DMS79 treated with DMSO at 0.1 percent for 48 hours (cell line): Measurements from ENCODE around the gene PABPC1L2A.
"Not testable (repeated sequence)": the region's sequence is repeated elsewhere in the genome, so short reads cannot be mapped to it uniquely, and the experiment has no call there.

Experiments
- DNase-seq: peaks from one replicate; lab custom pipeline; 2025; lab: John Stamatoyannopoulos, UW

PABPC1L2A gene

DNA sequence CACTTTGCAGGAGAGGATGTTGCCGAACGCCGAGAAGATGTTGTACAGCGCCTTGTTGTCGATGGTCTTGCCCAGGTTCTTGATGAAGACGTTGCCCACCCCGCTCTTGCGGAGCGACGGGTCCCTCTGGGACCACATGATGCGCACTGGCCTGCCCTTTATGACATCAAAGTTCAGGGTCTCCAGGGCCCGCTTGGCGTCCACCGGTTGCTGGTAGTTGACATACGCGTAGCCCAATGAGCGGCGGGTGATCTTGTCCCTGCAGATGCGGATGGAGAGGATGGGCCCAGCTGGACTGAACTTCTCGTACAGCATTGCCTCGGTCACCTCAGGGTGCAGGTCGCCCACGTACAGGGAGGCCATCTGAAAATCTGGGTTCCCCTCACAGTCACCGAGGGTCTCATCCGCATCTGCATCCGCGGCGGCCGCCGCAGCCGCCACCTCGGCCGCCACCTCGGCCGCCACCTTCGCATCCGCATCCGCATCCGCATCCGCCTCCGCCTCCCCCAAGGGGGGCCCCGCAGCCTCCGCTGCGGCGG lies at the start of gene PABPC1L2A:
Gene PABPC1L2A, minus strand, starts transcription at position 489 of the 539 bp plus-strand sequence. Its CDS starts 126 bp downstream, at position 363.
- DNase-seq, result not testable (repeated sequence)

DNA sequence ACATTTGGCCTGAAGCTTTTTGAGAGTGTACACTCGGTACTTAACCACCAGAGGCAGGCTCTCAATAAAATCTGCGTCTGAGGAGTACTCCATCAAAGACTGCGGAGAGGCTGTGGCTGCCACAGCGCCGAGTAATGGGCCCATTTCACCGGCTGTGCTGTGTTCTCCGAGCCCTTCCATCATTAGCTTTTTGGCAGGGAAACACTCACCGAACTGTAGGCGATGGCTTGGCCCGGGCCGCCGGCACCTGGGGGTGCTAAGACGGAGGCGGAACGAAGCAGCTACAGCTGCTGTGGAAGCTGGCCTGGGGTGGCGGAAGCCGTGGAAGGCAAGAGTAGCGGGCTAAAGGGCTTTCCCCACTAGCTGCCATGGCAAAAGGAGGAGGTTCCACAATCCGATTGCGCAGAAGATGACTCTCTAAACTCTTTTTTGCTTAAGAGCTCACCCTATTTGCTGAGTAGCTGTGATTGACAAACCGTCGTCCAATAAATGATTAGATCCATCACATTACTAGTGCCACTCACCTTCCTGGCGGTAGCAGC lies 48.5 kb upstream of the PABPC1L2A start:
- DNase-seq, result no peak

DNA sequence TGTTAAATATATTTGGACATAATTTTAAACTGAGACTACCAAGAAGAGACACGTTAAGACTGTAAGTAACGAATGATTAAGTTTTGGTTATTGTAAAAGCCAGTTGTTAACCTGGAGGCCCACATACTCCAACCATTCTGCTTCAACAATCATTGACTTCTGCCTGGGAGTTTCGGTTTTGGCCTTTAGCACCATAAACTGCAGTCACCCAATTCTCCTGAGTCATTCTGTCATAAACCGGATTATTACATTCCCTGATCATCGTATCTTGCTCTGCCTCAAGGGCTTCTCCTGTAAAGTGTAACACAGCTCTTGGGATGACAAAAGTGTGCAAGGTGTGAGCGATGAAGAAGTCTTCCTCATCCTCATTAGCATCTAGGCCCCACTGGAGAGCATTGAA lies 46.9 kb upstream of the PABPC1L2A start:
- DNase-seq, result no peak

DNA sequence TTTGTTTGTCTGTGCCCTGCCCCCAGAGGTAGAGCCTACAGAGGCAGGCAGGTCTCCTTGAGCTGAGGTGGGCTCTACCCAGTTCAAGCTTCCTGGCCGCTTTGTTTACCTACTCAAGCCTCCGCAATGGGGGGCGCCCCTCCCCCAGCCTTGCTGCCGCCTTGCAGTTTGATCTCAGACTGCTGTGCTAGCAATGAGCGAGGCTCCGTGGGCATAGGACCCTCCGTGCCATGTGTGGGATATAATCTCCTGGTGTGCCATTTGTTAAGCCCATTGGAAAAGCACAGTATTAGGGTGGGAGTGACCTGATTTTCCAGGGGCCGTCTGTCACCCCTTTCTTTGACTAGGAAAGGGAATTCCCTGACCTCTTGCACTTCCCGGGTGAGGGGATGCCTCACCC lies 20.2 kb upstream of the PABPC1L2A start:
- not testable (repeated sequence) for DNase-seq

DNA sequence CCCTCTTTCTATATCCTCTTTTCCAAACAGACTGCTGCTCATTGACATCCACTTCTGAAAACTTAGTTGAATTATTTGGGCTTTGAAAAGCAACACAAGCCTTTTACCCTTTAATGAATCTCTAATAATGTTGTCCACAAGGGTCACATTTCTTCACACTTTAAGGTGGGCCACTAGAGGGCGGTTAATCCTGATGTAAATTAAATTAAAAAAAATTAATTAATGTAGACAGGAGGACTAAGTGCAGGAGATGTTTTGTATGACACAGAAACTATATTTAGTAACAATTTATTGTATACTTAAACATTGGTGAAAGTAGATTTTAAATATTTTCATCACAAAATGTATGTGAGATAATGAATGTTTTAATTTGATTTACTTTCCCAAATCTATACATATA lies 7.5 kb upstream of the PABPC1L2A start:
- DNase-seq, result not testable (repeated sequence)

DNA sequence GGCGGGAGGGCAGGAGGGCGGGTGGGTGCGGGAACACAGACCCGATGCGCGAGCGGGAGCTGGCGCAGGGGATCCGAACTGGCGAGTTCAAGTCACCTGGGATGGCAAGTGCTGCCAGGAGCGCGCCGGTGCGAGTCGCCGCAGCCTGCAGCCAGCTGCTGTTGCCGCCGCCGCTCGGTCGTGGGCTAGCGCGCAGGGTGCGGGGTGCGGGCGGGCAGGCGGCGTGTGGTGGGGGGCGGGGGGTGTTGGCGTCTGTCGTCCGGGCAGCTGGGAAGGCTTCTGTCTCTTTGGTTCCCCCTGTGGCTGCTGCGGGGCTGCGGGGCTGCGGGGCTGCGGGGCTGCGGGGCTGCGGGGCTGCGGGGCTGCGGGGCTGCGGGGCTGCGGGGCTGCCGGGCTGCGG lies 572 bp upstream of the PABPC1L2A start:
- not testable (repeated sequence) for DNase-seq

DNA sequence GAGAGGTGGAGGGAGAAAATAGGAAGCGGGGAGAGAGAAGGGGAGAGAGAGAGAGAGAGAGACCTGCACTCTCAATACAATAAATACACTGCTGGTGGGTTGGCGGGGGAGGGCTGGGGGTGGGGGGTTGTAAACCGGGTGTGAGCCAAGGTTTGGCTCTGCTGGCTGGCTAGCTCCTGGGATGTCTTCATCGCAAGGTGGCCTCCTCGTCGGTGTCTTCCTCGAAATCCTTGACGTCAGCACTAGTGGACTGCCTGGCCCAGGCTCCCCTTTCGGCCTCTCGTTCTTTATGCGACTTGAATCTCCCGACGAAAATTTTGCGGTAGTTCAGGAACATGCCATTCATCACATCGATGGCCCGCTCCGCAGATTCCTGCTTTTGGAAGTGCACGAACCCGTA lies 715 bp downstream of the PABPC1L2A start:
- not testable (repeated sequence) for DNase-seq

DNA sequence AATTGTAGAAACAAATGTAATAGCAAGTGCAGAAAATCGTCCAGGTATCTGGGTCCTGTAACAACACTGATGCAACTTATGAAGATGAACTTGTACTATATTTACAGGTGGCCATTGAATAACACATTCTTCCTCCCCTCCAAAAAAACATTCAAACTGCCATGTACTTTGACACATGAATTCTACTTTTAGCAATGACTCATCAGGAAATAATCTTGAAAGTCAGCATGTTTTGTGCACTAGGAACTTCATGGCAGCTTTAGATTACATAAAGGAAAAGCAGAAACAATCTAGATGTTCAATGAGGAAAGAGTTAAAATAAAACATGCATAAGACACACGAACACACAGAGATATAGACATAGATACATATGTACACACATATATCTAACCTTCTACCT lies 2.5 kb downstream of the PABPC1L2A start:
- DNase-seq, result no peak

DNA sequence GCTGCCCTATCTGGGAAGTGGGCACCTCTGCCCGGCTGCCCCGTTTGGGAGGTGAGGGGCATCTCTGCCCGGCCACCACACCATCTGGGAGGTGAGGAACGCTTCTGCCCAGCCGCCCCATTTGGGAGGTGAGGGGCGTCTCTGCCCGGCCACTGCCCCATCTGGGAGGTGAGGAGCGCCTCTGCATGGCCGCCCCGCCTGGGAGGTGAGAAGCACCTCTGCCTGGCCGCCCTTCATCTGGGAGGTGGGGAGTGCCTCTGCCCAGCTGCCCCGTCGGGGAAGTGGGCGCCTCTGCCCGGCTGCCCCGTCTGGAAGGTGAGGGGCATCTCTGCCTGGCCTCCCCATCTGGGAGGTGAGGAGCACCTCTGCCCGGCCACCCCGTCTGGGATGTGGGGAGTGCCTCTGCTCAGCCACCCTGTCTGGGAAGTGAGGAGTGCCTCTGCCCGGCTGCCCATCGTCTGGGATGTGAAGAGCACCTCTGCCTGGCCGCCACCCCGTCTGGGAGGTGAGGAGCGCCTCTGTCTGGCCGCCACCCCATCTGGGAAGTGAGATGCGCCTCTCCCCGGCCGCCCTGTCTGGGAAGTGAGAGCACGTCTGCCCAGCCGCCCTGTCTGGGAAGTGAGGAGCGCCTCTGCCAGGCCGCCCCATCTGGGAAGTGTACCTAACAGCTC lies 9.8 kb downstream of the PABPC1L2A start:
- DNase-seq, result no peak

DNA sequence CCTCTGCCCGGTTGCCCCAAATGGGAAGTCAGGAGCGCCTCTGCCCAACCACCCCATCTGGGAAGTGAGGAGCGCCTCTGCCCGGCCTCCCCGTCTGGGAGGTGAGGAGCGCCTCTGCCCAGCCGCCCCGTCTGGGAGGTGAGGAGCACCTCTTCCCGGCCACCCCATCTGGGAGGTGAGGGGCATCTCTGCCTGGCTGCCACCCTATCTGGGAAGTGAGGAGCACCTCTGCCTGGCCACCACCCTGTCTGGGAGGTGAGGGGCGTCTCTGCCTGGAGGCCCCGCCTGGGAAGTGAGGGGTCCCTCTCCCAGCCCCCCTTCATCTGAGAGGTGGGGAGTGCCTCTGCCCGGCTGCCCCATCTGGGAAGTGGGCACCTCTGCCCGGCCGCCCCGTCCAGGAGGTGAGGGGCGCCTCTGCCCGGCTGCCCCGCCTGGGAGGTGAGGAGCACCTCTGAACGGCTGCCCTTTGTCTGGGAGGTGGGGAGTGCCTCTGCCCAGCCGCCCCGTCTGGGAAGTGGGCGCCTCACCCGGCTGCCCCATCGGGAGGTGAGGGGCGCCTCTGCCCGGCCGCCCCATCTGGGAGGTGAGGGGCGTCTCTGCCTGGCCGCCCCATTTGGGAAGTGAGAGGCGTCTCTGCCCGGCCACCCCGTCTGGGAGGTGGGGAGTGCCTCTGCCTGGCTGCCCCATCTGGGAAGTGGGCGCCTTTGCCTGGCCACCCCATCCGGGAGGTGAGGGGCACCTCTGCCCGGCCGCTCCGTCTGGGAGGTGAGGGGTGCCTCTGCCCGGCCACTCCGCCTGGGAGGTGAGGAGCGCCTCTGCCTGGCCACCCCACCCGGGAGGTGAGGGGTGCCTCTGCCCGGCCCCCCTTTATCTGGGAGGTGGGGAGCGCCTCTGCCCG lies 10.6 kb downstream of the PABPC1L2A start:
- DNase-seq, result no peak

DNA sequence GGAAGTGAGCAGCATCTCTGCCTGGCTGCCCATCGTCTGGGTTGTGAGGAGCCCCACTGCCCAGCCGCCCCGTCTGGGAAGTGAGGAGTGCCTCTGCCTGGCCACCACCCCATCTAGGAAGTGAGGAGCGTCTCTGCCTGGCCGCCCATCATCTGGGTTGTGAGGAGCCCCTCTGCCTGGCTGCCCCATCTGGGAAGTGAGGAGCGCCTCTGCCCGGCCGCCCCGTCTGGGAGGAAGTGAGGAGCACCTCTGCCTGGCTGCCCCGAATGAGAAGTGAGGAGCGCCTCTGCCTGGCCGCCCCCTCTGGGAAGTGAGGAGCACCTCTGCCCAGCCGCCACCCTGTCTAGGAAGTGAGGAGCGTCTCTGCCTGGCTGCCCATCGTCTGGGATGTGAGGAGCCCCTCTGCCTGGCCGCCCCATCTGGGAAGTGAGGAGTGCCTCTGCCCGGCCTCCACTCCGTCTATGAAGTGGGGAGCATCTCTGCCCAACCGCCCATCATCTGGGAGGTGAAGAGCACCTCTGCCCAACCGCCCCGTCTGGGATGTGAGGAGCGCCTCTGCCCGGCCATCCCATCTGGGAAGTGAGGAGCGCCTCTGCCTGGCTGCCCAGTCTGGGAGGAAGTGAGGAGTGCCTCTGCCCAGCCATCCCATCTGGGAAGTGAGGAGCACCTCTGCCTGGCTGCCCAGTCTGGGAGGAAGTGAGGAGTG lies 11.4 kb downstream of the PABPC1L2A start:
- DNase-seq, result not testable (repeated sequence)

DNA sequence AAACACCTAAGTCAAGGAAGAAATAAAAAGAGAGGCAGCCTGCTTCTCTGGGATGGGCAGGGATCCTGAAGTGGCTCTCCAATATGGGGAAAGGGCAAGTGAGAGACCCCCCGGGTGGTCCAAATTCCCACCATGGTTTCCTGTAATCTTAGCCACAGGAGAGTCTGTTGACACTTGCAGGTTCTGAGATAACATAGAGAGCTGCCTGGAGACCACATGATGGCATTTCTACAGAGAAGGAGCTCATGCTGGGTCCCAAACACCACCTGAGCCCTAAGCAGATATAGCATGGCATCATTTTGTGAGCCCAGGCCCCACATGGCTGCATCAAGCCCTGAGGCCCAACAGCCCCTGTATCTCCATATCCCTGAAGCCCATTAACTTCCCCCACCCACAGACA lies 50.4 kb downstream of the PABPC1L2A start:
- no peak for DNase-seq
